Kidney (tissue), 22 donors: ENCODE data around the gene ARMC7. TPM values are rescaled to one million over a fixed set of nuclear protein-coding genes. Genes with fewer than 3 reads are reported as not detected.
A peak's percentile ranks its signal among the peaks of the same experiment; 100 is the strongest.

Experiments
- DNase-seq, 5 donors: peaks; one replicate each; pipeline ENCODE4 v3.0.0-alpha.2; 2013 to 2020
- FAIRE-seq: peaks from 2 replicates; lab custom pipeline; 2012; peaks lifted over from hg19 to GRCh38; lab: Jason Lieb, UNC
- H3K27ac ChIP-seq, 2 donors: one replicate each; pipeline ENCODE4 v1.7.0; 2013; ENCODE audit warnings: low read depth in 2 of 2, low read length in 2 of 2, inconsistent platforms in 1 of 2
- H3K27me3 ChIP-seq: one replicate; pipeline ENCODE4 v1.7.1; 2013; ENCODE audit warnings: low read length, inconsistent platforms; ENCODE audit not compliant: control insufficient read depth, insufficient read depth
- H3K36me3 ChIP-seq, 3 donors: one replicate each; pipeline versions ENCODE4 v1.7.0 to v1.7.1; 2013; ENCODE audit warnings: low read length in 3 of 3, control low read depth in 1 of 3, inconsistent platforms in 1 of 3; ENCODE audit not compliant: insufficient read depth in 3 of 3, control insufficient read depth in 2 of 3
- H3K4me1 ChIP-seq, 3 donors: one replicate each; pipeline versions ENCODE4 v1.7.0 to v1.7.1; 2013; ENCODE audit warnings: low read length in 3 of 3, inconsistent platforms in 1 of 3, low read depth in 1 of 3; ENCODE audit not compliant: control insufficient read depth in 2 of 3, insufficient read depth in 2 of 3
- H3K4me3 ChIP-seq, 3 donors: one replicate each; pipeline versions ENCODE4 v1.7.0 to v1.8.1; 2013; ENCODE audit warnings: low read length in 3 of 3, control low read depth in 1 of 3, inconsistent platforms in 1 of 3
- H3K9ac ChIP-seq, 3 donors: one replicate each; pipeline versions ENCODE4 v1.7.0 to v1.7.1; 2013; ENCODE audit warnings: low read length in 3 of 3, control low read depth in 1 of 3, inconsistent platforms in 1 of 3
- H3K9me3 ChIP-seq, 3 donors: one replicate each; pipeline versions ENCODE4 v1.7.0 to v1.7.1; 2013; ENCODE audit warnings: low read length in 3 of 3, control low read depth in 1 of 3, inconsistent platforms in 1 of 3; ENCODE audit not compliant: control insufficient read depth in 2 of 3, insufficient read depth in 1 of 3
- intact Hi-C: fragments of 100-400 bp; cut with DNase I; formaldehyde crosslinking; loops from one replicate; pipeline ENCODE4 v1.11.1; 2022
- long read RNA-seq, 10 donors: library from polyadenylated mRNA in 1 of 10; unstranded in 1 of 10; transcript quantifications; one replicate each; pipeline ENCODE4 v2.0.0 and lab custom pipeline, GENCODE V29; 2021 to 2026
- polyA plus RNA-seq: library from polyadenylated mRNA; stranded (reverse); fragments of 350-450 nt; fragmentation: Illumina TruSeq; extraction: RNeasy Lipid Tissue Mini Kit (QIAGEN cat#74804); gene quantifications from one replicate; pipeline ENCODE4 v1.2.3, GENCODE V29; 2014; ENCODE audit warnings: low read depth, low replicate concordance; ENCODE audit not compliant: insufficient read depth
- total RNA-seq: library from RNA; stranded (reverse); fragmentation: NEBNext Ultra II Directional; extraction: Animal tissue kit (Norgen Biotek cat#: 25700); gene quantifications from one replicate; pipeline ENCODE4 v1.2.1, GENCODE V29; 2021
- TF ChIP-seq, protein P1 (sequence below): IDR thresholded peaks from 3 replicates; pipeline ENCODE4 v1.5.1; 2012; ENCODE audit warnings: mild to moderate bottlenecking, moderate library complexity, borderline replicate concordance; ENCODE audit not compliant: insufficient read depth; ENCODE audit errors: extremely low read depth
- donor health status: control.
- donor health status: control.
- donor health status: control.
- donor health status: control.
- donor health status: control.
- donor health status: DM: yes; HTN: yes; CAD: no.
- donor health status: Normal renal cell carcinoma (clear cell type).

ARMC7 gene
- 31.8 TPM for total RNA-seq
- polyA plus RNA-seq: 35.1 TPM
- long read RNA-seq, donor 1, partial matches to known transcripts: 0 of 3 reads
- long read RNA-seq, donor 1, other reads (novel, unspliced or antisense): 0 of 3 reads
- long read RNA-seq, donor 2, transcript ARMC7-201 (3 exons, 2,126 nt): major isoform, 6 of 7 reads
- long read RNA-seq, donor 2, partial matches to known transcripts: 0 of 7 reads
- long read RNA-seq, donor 2, other reads (novel, unspliced or antisense): 0 of 7 reads
- long read RNA-seq, donor 3, partial matches to known transcripts: 0 of 7 reads
- long read RNA-seq, donor 3, other reads (novel, unspliced or antisense): 0 of 7 reads
- long read RNA-seq, donor 4, partial matches to known transcripts: 0 of 3 reads
- long read RNA-seq, donor 4, other reads (novel, unspliced or antisense): 0 of 3 reads
- long read RNA-seq, donor 5: 0 reads
- long read RNA-seq, donor 6, partial matches to known transcripts: 0 of 2 reads
- long read RNA-seq, donor 6, other reads (novel, unspliced or antisense): 0 of 2 reads
- long read RNA-seq, donor 7, transcript ARMC7-201 (3 exons, 2,126 nt): major isoform, 9 of 15 reads
- long read RNA-seq, donor 7, partial matches to known transcripts: 1 of 15 reads
- long read RNA-seq, donor 7, other reads (novel, unspliced or antisense): 3 of 15 reads
- long read RNA-seq, donor 8, partial matches to known transcripts: 0 of 3 reads
- long read RNA-seq, donor 8, other reads (novel, unspliced or antisense): 0 of 3 reads
- long read RNA-seq, donor 9, partial matches to known transcripts: 0 of 1 reads
- long read RNA-seq, donor 9, other reads (novel, unspliced or antisense): 0 of 1 reads
- long read RNA-seq, donor 10, partial matches to known transcripts: 0 of 4 reads
- long read RNA-seq, donor 10, other reads (novel, unspliced or antisense): 0 of 4 reads

DNA sequence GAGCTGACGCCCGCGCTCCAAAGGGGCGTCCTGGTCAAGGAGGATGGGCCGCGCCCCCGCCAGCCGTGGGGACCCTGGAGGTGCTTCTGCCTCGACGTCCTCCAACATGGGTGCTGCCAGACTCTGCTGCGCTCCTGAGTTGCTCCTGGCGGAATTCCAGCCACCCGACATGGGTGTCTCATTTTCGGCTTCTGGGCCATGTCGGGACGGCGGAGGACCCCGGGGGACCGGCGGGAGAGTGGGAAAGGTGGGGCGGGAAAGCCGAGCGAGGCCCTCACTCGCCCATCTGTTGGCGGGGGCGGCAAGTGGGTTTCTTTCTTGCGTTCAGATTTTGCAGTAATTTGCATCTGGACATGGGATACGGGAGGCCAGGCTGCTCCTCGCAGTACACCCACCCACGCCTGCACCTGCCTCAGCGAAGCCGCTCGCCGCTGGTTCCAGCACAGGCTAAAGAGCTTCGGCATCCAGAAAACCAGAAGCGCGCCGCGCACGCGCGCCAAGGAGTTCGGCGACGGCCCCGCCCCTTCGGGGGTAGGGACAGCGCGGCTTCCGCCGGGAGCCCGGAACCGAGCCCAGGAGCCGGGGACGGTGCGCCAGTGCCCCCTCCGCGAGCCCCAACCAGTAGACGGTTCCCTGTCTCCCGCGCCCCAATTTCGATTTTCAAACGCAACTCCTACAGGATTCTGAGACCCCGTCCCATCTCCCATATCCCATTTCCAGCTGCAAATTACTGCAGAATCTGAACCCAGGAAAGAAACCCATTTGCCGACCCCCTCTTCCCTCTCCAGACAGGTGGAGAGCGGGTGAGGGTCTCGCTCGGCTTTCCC is at the start of gene ARMC7:
TSS of gene ARMC7 (plus strand) at position 563 of the 827 bp plus-strand sequence. CDS start 320 bp downstream, outside the sequence.
- Histone ChIP-seq H3K27ac (peak within 1 kb of the TSS in 1 of 2 donors; percentile 71), H3K4me1 (peaks cover 0 to 23% (median 0%) of the 10 kb centered on the region in 3 donors), H3K9ac (peak within 1 kb of the TSS; percentile 32 to 67 (median 61)), H3K4me3 (peak within 1 kb of the TSS; percentile 62 to 87 (median 78)), H3K36me3 (no peaks in the 10 kb centered on the region), H3K27me3 (no peaks in the 10 kb centered on the region), H3K9me3 (no peaks in the 10 kb centered on the region)
- intact Hi-C loops: no loop called here
- FAIRE-seq: no peak
- TF ChIP-seq, protein P1, sequence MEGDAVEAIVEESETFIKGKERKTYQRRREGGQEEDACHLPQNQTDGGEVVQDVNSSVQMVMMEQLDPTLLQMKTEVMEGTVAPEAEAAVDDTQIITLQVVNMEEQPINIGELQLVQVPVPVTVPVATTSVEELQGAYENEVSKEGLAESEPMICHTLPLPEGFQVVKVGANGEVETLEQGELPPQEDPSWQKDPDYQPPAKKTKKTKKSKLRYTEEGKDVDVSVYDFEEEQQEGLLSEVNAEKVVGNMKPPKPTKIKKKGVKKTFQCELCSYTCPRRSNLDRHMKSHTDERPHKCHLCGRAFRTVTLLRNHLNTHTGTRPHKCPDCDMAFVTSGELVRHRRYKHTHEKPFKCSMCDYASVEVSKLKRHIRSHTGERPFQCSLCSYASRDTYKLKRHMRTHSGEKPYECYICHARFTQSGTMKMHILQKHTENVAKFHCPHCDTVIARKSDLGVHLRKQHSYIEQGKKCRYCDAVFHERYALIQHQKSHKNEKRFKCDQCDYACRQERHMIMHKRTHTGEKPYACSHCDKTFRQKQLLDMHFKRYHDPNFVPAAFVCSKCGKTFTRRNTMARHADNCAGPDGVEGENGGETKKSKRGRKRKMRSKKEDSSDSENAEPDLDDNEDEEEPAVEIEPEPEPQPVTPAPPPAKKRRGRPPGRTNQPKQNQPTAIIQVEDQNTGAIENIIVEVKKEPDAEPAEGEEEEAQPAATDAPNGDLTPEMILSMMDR: peak; percentile 3
- peak; percentile 90 to 98 (median 93) for DNase-seq

DNA sequence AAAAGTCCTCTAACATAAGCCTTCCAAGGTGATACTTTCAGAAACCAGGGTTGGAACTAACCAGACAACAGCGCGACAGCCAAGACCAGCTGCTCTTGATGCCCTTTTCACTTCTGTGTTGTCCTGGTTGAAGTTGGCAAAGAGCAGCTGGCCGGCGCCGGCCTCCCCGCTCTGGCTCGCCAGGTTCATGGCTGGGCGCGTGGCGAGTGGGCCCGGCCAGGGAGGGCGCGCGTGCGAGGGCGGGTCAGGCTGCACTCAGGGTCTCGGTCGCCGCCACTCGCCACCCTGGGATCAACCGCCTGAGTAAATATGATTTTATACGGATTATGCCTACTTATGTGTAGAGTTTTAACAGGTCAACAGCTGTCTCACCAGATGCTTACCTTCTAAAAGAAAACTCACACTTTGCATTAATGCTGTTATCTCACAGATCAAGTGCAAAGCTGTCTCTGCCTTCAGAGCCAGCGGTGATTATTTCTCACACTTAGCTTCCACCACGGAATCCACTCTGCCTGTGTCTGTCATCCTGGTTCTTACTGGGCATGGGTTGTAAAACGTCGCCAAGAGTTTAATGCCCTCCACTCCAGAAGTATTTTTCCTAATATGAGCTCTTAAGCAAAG is 49.2 kb upstream of the ARMC7 start:
- Histone ChIP-seq H3K9ac (no peak overlapping the region), H3K27ac (no peak overlapping the region), H3K4me3 (no peak overlapping the region), H3K4me1 (peaks cover 0 to 2% (median 0%) of the 10 kb centered on the region in 3 donors), H3K36me3 (peaks cover 6 to 50% (median 18%) of the 10 kb centered on the region in 3 donors), H3K9me3 (no peaks in the 10 kb centered on the region), H3K27me3 (no peaks in the 10 kb centered on the region)
- TF ChIP-seq, protein P1: no peak
- FAIRE-seq (no peak), DNase-seq (no peak)
- intact Hi-C loops: no loop called here

GRCh38 chr17:75061055-75061438 is 48.7 kb upstream of the ARMC7 start:
- H3K9me3 ChIP-seq: no peaks in the 10 kb centered on the region
- H3K9ac ChIP-seq: no peak overlapping the region
- peaks cover 6 to 49% (median 18%) of the 10 kb centered on the region in 3 donors for H3K36me3 ChIP-seq
- no peak overlapping the region for H3K27ac ChIP-seq
- TF ChIP-seq, protein P1: no peak
- H3K27me3 ChIP-seq: no peaks in the 10 kb centered on the region
- intact Hi-C loops: no loop called here
- DNase-seq: no peak
- H3K4me1 ChIP-seq: peaks cover 0 to 2% (median 0%) of the 10 kb centered on the region in 3 donors
- no peak overlapping the region for H3K4me3 ChIP-seq
- FAIRE-seq: no peak
